CD4-positive, alpha-beta memory T cell (primary cell): ENCODE results near the gene PLD1. TPM values are rescaled to one million over a fixed set of nuclear protein-coding genes. Genes with fewer than 3 reads are reported as not detected.

ENCODE experiments used
- polyA plus RNA-seq, 2 donors: library from polyadenylated mRNA; unstranded; fragments of 300-500 nt; fragmentation: Illumina TruSeq; gene quantifications; one replicate each; pipeline ENCODE4 v1.2.3, GENCODE V29; 2021
- total RNA-seq, 2 experiments: library from RNA; stranded (reverse); gene quantifications; one replicate each; pipeline ENCODE4 v1.2.3, GENCODE V29; 2021

Gene PLD1
- total and polyA plus RNA-seq, 4 experiments from 2014 or later = 1.2 to 2.0 (median 1.3) TPM; not detected in 1

Other genes starting within 250 kb of the PLD1 start
- not detected for gene TMEM212, start 32.9 kb upstream of the PLD1 start, total RNA-seq
- not detected for gene TMEM212, start 32.9 kb upstream of the PLD1 start, polyA plus RNA-seq
- 10 to 100 TPM; 18.0 to 18.2 TPM for gene FNDC3B, start 229.1 kb upstream of the PLD1 start, total RNA-seq
- 10 to 100 TPM; 10.9 to 11.6 TPM for gene FNDC3B, start 229.1 kb upstream of the PLD1 start, polyA plus RNA-seq